GM18858 (cell line): Measurements from ENCODE around the gene BTG1.

Source experiments
- ATAC-seq: cut with Tn5 transposase; IDR thresholded peaks from one replicate; pipeline ENCODE4 v1.9.1; 2021; ENCODE audit not compliant: unreplicated experiment

The BTG1 gene, protein sequence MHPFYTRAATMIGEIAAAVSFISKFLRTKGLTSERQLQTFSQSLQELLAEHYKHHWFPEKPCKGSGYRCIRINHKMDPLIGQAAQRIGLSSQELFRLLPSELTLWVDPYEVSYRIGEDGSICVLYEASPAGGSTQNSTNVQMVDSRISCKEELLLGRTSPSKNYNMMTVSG

DNA sequence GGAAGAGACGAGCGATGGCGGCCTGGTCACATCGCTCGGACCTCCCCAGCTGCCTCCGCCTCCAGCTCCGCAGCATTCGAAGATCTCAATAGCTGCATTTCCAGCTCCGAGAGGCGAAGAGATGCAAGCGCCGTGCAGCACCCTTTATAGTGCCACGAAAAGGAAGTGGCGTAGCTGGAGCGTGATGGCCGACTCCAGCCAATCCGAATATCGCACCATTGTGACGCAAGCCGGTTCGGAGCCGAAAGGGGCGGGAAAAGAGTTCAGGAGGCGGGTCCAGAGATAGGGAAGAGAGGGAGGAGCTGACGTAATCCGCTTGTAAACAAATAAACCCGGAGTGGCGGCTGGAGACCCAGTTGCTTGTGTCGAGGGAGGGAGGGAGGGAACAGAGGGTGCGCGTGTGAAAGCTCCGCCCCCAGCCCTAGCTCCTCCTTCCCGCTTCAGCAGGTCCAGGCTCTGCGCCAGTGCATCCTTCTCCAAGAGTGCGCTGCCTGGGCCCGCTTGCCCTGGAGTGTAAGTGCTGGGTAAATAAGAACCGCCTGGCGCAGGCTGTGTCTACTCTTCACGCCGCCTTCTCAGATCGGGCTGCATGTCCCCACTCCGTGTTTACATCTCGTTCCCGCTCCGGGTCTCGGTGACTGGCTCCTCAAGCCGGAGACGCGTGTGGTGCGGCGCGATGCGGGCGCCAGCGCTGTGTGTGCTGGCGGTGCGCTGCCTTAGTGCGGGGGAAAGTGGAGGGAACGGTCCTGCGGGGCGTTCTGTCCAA is at the start of gene BTG1:
BTG1 (minus strand) TSS at position 116 of the 766 bp plus-strand sequence. CDS start 311 bp downstream, outside the sequence.
- ATAC-seq = peak; percentile 53

DNA sequence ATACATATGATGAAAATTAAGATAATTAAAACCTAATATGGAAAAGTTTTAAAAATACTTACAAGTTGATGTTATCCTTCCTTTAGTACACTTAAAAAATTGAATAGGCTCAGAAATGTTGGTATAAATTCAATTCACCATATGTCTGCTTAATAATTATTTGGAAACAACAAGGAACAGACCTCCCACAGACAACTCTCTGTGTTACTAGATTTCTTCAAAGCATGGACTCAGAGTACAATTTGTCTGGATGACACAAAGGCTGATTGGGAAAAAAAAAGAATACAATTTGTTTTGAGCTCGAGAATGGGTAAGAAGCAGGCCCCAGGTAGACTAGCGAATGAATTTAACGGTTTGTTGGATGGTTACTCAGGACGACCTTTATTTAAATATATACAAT is 48.9 kb upstream of the BTG1 start:
- no peak for ATAC-seq

DNA sequence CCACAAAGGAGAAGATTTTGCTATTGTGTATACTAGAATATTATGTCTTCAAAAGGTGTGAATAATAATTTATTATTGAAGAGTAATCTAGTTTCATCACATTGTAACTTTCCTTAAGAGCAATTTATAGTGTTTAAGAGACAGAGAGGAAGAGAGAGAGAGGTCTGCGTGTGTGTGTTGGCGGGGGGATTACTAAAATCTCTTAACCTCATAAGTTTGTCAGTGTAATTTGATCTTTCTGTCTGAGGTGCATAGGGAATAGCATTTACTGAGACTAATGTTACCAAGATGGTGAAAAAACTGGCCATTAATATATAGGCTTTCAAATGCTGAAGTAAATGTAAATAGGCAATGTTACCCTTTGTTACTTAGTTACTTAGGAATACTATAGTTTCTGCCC is 48.2 kb upstream of the BTG1 start:
- no peak for ATAC-seq

DNA sequence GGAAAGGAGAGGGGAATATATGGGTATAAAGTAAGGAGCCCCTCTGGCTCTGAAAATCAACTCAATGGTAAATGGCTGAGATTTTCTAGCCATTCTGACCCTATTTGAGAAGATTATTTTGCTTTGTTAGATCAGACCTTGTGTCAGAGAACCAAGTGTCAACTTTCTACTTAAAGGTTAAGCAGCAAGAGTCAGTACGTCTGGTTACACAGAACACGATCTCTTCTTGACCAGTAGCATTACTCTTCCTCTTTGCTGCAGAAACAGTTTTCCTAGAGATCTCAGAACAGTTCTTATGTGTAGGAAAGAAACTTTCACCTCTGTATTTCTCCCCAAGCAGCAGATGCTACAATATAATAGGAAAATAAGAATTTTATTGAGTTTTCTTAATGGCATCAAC is 47.4 kb upstream of the BTG1 start:
- ATAC-seq = no peak

DNA sequence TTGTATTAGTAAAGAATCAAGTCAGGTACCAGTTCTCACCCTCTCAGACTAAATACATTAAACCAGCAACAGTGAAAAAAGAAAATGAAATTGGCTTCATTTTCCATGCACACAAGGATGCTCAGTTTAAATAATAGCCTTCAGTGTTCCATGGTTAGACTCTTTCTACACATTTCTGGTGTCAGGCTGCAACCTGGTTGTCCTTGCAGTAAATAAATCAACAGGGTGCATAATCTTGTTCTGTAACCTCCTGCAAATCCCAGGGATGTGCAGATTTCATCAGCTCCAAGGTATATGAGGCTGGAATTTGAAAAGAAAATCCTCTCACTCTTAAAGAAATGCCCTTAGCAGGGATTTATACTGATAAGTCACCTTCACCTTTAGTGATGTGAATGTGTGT is 46.7 kb upstream of the BTG1 start:
- no peak for ATAC-seq

DNA sequence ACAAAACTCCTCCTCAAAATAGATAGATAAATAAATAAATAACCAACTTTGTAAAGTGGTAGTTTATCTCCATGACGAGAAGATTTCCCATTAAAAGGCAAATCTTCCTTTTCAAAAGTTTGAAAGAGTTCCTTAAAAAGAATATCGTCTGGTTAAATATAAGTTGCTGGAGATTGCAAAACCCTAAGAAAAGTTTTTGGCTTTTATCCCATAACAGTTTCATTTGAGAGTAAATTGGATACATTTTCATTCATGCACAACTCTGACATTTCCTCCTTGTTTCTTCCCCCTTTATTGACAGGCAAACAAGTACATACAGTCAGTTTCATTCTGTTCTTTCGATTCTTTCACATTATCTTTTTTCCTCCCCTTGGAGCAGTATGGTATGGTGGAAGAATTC is 45.4 kb upstream of the BTG1 start:
- ATAC-seq = no peak

DNA sequence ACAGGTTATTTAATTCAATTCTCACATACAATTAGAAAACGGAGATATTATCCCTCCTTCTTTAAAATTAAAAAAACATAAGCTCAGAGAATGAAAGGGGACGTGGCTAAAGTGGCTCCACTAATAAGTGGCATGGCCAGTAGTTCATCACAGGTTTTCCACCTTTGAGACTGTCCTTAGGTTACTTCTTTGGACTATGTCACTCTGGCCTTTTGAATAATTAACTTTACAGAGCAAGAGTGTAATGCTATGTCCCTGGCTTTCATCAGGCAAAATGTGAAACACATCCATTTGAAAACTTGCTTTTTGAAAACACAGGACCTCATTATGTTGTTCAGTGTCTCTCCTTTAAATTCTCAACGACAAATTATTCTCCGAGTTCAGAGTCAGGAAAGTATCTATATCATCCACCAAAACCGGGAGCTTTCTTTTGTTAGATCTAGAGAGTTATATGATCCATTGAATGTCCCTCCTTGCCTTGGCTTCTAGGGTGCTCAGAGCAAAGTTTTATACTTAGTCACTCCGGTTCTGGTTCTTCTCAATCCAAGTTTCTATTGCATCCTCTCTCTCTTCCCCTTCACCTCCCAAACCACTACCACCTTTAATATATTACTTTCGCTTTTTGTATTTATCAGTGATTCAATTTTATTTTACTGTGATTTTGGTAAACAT is 43.0 kb upstream of the BTG1 start:
- no peak for ATAC-seq

DNA sequence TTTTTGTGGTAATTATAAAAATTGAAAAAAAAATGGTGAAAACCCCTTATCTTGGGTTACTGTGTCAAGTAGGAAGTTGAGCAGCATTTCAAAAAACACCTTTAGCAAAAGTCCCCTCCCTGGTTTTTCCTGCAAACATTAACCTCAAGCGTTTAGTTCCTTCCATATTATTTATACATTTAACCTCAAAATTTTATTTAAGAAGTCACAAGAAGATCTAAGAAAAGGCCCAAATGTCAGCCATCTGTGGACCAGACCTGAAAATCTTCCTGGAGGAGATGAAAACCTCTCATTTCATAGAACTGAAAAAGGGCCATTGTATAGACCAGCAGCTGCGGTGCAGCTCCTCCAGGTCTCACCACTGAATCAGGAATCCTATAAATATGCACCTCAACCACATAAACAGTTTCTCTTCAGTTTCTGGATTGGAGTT is 40.4 kb upstream of the BTG1 start:
- ATAC-seq = no peak

DNA sequence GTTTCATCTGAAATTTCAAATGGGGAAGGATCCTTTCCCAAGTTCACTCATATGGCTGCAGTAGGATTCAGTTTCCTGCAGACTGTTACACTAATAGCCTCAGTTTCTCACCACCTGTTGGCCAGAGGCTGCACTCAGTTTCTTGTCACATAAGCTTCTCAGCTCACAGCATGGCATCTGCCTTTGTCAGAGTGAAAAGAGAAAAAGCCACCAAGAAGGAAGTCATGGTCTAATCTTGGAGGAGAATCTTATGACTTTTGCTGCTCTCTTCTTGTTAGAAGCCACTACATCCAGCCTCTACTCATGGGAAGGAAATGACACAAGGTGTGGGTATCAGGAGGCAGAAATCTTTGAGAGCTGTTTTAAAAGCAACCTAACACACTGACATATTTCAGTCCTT is 39.4 kb upstream of the BTG1 start:
- peak; percentile 59 for ATAC-seq

DNA sequence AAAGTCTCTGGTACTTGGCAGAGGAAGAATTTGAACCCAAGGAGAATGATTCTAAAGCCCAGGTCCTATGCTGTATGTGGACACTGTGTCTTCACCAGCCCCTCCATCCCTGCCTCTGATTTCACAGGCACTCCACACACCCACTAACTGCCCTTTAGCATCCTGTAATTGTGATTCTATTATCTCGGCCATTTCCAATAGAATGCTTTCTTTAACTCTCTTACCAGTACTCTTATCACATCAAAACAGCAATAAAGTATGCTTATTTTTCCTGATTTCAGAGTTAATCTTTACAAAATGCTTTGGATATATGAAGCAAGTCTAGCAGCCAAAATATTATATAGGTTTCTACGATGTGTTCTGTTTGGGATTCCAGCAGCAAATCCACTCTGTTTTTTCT is 37.9 kb upstream of the BTG1 start:
- no peak for ATAC-seq

DNA sequence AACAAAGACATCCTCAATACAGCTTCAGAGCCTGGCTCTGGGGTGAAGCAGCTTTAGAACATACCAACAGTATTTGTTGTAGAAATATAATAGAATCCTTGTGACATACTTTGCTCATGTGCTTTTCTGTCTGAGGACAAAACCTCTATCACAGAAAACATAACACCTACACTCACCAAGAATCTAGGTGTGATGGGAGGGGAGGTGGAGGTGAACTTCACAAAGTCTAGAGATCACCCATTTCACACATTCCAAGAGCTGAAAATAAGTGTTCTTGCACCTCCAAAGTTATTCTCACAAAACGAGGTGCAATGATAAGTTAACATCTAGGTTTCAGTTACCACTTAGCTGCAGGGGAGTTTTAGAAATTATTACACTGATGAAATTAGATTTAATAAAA is 32.7 kb upstream of the BTG1 start:
- ATAC-seq = no peak

DNA sequence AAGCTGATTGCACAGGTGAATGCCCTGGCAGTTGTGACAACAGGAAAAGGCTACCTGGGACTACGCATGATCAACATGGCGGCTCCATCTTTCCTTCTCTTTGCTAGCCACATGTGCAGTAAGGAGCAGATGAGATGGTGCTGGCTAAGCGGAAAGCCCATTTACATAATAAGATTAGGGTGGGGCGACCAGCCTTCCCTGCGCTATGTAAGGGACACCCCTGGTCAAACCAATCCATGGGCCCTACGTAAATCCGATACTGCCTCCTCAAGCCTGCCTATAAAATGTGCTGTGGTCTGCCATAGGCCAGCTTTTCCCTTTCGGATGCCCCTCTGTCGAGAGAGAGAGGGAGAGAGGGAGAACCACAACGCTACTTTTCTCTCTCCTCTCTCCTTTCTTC is 31.0 kb upstream of the BTG1 start:
- no peak for ATAC-seq

DNA sequence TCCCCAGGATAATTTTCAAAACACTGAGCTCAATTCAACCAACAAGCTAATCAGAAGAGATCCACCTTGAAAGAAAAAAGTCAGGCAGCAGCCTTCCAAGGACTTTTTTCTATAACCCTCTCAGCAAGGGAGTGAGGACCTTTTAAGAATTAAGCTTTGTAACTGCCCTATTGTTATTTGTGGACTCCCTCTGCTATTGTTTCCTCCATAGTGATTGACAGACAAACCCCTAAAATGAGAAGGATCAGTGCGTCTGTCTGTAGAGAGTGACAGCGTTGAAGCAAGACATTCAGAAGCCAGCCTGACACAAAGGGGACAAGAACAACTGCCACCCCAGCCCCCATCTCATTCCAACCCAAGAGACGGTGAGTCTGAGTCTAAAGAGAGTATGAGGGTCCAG is 30.3 kb upstream of the BTG1 start:
- ATAC-seq = no peak

DNA sequence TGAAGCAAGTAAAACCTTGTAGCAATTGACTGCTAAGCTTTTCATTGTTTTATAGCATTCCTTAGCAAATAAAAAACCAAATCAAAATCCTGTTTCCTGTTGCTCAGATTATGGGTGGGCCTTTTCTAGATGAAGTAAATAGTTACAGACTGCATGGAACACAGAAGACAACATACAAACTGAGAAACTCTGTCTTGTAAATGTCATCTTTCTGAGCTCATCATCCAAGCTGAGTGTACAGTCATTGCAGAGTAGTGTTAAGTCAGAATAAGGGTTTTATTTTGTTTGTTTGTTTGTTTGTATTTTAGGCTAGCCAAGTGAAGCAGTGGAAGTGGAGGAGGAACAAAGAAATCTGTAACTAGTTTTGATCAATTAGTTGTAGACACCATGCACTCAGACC is 24.4 kb upstream of the BTG1 start:
- no peak for ATAC-seq

DNA sequence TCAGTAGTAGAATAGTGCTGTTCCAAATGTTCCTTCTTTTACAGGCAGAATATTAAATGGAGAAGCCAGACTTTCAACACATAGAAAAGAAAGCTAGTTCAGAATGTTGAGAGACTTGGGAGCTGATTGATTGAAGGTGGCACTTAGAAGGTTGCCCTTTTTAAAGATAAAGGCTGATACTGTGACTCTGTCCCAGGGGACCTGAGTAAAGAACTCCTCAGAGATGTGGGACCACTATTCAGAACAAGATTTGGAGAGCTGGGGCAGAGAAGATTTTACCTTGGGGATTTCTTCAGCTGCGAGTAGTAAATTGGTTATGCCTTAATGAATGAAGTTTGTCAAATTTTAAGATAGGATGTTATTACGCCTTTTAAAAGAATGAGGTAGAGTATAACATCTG is 21.4 kb upstream of the BTG1 start:
- ATAC-seq = no peak

DNA sequence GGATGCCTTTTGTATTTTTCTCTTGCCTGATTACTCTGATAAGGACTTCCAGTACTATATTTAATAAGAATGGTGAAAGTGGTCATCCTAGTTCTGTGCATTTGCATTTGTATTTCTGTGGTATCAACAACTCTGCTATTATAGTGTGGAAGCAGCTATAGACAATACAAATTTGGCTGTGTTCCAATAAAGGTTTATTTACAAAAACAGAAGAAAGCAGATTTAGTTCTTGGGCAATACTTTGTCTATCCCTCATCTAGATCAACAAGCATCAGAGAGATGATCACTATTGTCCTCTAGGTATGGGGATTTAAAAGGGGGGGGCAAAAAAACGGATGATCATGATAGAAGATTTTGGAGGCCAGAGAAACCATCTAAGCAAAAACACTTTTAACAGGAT is 19.1 kb upstream of the BTG1 start:
- ATAC-seq = no peak

DNA sequence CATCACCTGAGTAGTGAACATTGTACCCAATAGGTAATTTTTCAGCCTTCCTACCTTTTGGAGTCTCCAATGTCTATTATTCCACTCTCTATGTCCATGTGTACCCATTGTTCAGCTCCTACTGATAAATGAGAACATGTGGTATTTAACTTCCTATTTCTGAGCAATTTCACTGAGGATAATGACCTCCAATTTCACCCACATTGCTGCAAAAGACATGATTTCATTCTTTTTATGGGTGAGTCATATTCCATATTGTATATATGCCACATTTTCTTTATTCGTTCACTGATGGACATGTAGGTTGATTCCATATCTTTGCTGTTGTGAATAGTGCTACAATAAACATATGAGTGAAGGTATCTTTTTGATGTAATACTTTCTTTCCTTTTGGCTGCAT is 16.4 kb upstream of the BTG1 start:
- no peak for ATAC-seq

DNA sequence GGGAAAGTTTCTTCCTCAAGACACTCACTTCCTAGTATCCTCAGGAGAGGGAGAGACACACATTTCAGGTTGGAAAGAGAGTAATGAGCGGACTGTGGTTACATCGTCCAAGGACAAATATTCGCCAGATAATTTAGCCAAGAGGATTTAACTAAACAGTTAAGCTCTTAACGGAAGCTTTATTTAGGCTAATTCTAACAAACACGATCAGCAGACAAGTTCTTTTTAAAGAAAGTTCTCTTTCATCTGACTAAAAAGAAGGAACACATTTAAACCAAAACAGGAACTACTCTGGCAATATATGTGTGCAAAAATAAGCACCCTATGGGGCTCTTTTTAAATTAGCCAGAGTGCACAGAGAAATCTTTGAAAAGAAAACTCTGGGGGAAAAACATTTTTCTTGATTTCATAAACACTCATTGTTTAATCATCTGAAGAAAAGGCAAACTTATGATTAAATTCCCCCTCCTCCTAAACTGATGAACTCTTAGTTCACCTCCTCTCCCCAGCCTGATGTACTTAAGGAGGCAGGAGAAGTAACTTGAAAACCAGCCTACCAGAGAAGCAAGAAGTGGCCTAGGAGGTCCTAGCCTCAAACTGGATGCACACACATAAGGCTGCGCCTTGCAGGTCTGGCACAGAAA is 13.3 kb upstream of the BTG1 start:
- ATAC-seq = peak; percentile 52

DNA sequence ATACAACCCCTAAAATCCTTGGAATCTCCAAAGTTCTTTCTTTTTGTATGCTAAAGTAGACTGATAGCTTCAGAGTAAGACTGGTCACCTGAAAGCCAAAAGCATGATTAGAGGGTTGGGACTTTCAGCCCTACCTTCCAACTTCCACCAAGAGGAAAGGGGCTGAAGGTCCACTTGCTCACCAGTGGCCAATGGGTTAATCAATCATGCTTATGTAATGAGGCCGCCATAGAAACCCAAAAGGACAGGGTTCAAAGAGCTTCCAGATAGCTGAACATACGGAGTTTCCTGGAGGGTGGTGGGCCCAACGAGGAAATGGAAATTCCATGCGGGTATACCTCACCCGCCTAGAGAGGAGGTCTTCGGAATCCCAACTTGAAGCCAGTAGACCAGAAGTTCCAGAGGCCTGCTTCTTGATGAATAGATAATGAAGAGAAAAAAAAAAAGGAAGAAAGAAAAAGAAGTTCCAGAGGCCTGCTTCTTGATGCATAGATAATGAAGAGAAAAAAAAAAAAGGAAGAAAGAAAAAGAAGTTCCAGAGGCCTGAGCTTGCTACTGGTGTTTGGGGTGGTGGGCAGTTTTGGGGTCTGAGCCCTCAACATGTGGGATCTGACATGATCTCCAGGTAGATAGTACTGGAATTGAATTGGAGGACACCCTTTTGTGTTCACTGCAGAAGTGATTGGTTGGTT is 11.2 kb upstream of the BTG1 start:
- ATAC-seq = no peak

DNA sequence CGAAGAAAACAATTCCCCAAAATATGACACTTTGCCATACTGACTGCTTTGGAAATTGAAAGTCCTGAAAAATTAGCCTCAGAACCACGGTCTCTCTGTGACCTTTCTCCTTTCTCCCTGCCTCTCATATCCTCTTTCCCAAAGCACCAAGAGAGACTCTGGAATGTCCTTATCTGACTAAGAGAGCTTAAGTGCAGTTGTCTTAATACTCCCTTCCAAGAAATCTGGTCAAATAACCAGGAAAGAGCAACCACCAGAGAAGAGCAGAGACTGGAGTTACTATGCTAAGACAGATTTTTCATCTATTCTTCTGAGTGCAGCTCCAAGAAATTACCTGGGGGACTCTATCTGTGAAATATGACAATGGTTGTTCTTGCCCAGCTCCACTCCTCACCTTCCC is 10.5 kb upstream of the BTG1 start:
- no peak for ATAC-seq

DNA sequence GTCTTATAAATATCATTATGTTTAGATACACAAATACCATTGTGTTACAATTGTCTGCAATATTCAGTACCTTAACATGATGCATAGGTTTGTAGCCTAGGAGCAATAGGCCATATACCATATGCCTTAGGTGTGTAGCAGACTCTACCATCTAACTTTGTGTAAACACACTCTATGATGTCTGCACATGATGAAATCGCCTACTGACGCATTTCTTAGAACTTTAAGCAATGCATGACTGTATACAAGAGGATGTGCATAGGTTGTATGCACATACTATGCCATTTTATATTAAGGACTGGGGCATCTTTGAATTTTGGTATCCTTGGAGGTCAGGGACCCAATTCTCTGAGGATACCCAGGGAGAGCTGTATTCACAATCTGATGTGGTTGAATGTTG is 10.1 kb upstream of the BTG1 start:
- ATAC-seq = no peak
